Measurements from ENCODE around the gene RAB11FIP5.
"Not testable (repeated sequence)": the region's sequence is repeated elsewhere in the genome, so short reads cannot be mapped to it uniquely, and the experiment has no call there.

RAB11FIP5 gene

GRCh38 chr2:73109431-73110167 is 3.1 kb downstream of the RAB11FIP5 start:
- DNase-seq, result no peak

GRCh38 chr2:73107211-73107926 is 5.4 kb downstream of the RAB11FIP5 start:
- DNase-seq, result no peak

GRCh38 chr2:73106791-73107190 is 6.0 kb downstream of the RAB11FIP5 start:
- no peak for DNase-seq

- no peak for DNase-seq
These were observed 7.2 kb downstream of the RAB11FIP5 start for GRCh38 chr2:73105511-73105971.

GRCh38 chr2:73104933-73105332 is 7.8 kb downstream of the RAB11FIP5 start:
- DNase-seq, result no peak

- DNase-seq, result no peak
These were observed 9.7 kb downstream of the RAB11FIP5 start for GRCh38 chr2:73103018-73103542.

- DNase-seq, result no peak
These were observed 11.0 kb downstream of the RAB11FIP5 start for GRCh38 chr2:73101626-73102256.

GRCh38 chr2:73100956-73101355 is 11.8 kb downstream of the RAB11FIP5 start:
- no peak for DNase-seq

- DNase-seq, result no peak
These were observed 13.3 kb downstream of the RAB11FIP5 start for GRCh38 chr2:73099486-73099885.

GRCh38 chr2:73095910-73096309 is 16.8 kb downstream of the RAB11FIP5 start:
- no peak for DNase-seq

- DNase-seq, result not testable (repeated sequence)
These were observed 19.0 kb downstream of the RAB11FIP5 start for GRCh38 chr2:73093601-73094218.

- DNase-seq, result no peak
These were observed 20.5 kb downstream of the RAB11FIP5 start for GRCh38 chr2:73092146-73092783.

GRCh38 chr2:73091696-73092095 is 21.1 kb downstream of the RAB11FIP5 start:
- no peak for DNase-seq

GRCh38 chr2:73091164-73091563 is 21.6 kb downstream of the RAB11FIP5 start:
- no peak for DNase-seq

GRCh38 chr2:73089270-73090030 is 23.3 kb downstream of the RAB11FIP5 start:
- no peak for DNase-seq

GRCh38 chr2:73088703-73089102 is 24.0 kb downstream of the RAB11FIP5 start:
- DNase-seq, result no peak

- DNase-seq, result no peak
These were observed 24.5 kb downstream of the RAB11FIP5 start for GRCh38 chr2:73088211-73088610.

- DNase-seq, result no peak
These were observed 25.4 kb downstream of the RAB11FIP5 start for GRCh38 chr2:73087311-73087710.

GRCh38 chr2:73085691-73086090 is 27.1 kb downstream of the RAB11FIP5 start:
- DNase-seq, result peak; percentile 22

- DNase-seq, result no peak
These were observed 27.8 kb downstream of the RAB11FIP5 start for GRCh38 chr2:73084971-73085370.

GRCh38 chr2:73083886-73084800 is 28.6 kb downstream of the RAB11FIP5 start:
- DNase-seq, result peak; percentile 24
